GM18505 (cell line): ENCODE data around the gene LY6G5B.

Experiments used
- ATAC-seq: cut with Tn5 transposase; IDR thresholded peaks from one replicate; pipeline ENCODE4 v1.9.1; 2021; ENCODE audit not compliant: unreplicated experiment
- POLR2A ChIP-seq: IDR thresholded peaks from 4 replicates; pipeline ENCODE4 v1.6.1; 2011; ENCODE audit warnings: borderline replicate concordance; ENCODE audit not compliant: insufficient read depth, insufficient read length; ENCODE audit errors: extremely low read depth

LY6G5B gene

DNA sequence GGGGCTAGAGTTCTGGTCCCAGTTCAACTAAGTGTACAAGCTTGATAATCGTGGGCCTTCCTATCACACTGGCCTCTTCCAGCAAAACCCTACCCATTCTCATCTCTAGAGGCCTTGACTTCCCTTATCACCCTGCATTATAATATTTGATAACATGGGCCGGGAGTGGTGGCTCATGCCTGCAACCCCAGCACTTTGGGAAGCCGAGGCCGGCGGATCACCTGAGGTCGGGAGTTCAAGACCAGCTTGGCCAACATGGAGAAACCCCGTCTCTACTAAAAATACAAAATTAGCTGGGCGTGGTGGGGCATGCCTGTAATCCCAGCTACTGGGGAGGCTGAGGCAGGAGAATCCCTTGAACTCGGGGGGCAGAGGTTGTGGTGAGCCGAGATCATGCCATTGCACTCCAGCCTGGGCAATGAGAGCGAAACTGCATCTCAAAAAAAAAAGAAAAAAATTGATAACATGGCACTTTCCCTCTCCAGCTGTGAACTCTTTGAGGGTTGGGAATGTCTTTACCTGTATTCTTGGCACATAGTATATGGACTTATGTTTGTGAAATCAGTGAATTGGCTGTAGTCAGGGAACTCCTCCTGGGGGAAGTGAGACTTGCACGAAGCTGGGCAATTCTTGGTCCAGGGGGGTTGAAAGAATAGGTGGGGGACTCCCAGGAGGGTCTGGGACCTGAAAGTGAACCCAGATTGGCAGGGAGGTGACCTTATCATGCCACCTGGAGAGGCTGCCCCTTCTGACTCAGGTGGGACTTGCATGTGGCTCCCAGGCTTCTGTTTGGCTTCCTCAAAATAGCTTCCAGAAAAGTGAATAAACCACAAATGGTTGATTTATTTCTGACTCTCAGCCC, 8.3 kb upstream of the LY6G5B start:
- ATAC-seq, result no peak
- TF ChIP-seq POLR2A, result no peak

DNA sequence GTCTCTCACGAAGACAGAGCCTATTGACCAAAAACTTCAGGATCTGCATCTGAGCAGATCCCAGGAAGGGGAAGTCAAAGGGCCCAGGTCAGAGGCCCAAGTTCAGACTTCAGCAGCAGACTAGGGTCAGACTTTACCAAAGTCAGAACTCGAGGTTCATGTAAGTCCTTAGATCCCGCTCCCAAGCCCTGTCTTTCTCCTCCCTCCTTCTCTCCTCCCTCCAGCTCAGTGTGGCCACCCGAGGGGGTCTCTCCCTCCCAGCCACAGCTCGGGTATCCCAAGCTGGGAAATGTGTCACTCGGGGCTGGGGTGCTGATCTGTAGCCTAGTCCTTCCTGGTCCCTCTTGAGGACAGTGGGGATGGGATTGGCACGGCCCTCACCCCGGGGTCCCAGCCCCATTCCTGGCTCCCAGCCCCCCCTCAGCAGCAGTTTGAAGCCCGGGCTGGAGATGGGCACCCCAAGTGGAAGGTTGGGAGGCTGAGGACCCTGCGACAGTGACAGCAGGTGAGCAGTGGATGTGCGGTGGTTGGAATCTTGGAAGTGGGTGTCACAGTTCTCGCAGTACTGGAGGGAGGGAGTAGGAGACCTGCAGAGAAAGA, 7.6 kb upstream of the LY6G5B start:
- no peak for ATAC-seq
- no peak for TF ChIP-seq POLR2A

DNA sequence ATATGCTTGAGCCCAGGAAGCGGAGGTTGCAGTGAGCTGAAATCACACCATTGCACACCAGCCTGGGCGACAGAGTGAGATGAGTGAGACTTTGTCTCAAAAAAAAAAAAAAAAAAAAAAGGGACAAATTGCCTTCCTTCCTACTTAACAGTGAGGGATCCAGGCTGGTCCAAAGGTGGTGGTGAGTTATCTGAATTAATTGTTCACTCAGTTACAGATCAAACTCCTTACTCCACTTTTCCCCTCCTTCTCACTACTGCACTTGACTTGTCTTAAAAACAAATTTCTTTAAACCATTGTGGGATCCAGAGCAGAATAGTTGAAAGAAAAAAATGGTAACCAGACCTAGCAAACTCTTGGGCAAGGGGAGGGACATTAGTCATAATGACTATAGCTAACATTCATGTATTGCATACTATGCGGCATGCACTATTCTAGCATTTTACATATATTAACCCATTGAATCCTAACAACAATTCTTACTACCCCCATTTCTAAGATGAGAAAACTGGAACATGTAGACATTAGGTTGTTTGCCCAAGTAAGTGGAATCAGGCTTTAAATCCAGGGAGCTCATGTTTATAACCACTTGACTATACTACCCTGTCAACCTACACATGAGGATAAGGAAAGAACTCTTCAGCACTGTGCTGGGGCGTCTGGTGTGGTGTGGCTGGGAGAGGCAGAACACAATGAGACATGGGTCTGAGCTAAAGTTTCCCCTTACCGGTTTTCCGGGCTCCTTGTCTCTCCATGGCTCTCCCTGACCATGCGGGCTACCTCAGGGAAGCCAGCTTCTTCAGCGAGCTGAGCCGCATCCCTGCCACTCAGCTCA, 6.4 kb upstream of the LY6G5B start:
- no peak for ATAC-seq
- no peak for TF ChIP-seq POLR2A

DNA sequence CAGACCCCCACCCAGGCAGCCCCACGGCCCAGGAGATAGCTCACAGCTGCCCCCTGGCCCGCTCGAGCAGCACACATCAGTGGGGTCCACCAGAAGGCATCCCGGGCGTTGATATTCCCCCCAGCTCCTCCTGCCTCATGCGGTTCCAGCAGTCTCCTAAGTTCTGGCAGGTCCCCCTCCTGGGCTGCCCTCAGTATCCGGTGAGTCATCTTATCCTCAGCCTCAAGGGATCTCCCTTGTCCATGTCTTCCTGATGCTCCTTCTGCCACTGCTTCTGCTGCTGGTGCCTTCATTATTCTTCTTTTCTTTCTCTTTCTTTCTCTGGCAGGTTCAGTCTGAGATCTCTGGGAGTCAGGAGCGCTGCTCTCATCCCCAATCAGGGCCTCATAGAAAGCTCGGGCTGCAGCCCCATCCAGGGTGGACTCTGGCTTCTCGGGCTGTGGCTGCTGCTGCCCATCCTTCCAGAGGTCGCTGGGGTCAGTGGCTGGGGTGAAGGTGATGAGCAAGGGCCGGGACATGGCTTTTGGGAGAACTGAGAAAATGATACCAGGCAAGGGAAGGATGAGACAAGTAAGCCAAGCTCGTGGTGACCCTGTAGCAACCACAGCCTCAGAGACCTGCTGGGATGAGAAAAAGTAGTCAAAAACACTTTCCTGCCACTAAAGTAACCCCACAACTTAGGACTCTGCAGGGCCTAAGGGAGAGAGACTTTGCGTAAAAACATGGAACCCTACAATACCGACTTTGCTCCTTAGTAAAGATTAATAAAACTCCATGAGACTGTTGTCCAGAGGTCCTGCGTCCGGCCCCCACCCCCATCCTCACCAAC, 5.6 kb upstream of the LY6G5B start:
- no peak for TF ChIP-seq POLR2A
- no peak for ATAC-seq

DNA sequence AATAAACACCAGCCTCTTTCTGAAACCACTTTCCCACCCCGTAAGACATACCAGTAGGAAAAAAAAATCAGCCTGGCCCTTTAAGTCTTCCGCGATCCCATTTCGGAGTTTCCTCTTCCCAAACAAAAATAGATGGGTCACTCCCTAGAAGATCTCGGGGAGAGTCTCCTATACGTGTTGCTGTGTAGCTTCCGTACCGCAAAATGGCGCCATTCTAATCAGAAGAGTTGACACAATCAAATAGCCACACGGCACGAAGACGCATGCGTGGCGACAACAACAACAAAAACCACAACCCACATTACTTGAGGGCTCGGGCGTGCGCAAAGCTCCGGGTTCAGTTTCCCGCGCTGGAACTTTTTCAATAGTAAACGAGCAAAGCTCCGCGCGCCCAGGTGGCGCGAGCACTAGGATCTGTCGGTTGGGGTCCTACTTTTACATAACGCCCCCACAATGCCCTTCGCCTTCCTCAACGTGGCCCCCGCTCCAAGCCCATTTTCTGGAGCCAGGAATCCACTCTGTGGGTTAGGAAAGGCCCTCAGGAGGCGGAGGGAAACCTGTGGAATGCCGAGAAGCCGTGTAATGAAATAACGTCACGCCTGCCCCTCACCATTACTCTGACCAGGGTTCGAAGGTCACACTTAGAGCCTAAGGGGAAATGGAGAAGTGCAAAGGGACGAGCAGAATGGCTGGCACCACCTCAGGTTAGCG, 4.8 kb upstream of the LY6G5B start, which contains the start of gene GPANK1:
Gene GPANK1 (minus strand): TSS at position 208 of the 711 bp plus-strand sequence. CDS start 519 bp downstream, outside the sequence.
- ATAC-seq, result no peak

DNA sequence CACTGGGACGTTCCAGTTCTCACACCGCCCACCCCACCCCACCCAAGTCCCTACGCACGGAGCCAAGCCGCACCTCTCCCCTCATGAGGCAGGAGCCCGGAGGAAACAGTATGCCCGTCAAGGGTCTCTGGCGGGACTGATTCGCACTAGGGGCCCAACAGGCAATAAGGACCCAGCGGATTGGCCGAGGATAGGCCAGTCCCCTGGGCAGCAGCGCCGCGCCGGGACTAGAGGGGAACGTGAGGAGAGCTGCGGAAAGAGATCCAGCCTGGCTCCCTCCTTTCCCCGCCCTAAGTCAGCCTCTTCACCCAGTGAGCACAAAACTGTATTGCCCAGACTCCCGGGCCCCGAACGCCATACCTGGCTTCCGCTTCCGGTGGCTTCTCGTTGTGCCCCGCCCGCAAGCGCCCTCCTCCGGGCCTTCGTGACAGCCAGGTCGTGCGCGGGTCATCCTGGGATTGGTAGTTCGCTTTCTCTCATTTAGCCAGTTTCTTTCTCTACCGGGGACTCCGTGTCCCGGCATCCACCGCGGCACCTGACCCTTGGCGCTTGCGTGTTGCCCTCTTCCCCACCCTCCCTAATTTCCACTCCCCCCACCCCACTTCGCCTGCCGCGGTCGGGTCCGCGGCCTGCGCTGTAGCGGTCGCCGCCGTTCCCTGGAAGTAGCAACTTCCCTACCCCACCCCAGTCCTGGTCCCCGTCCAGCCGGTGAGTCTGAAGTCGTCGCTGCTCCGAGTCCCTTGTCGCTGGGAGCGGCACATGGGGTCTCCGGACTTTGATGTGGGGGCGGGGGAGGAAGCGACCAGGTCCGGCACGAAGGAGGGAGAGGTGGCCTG, 4.1 kb upstream of the LY6G5B start, which contains the start of gene CSNK2B:
Gene CSNK2B (plus strand): TSS at position 580 of the 836 bp plus-strand sequence. CDS start 752 bp downstream, outside the sequence.
- peak; percentile 90 for TF ChIP-seq POLR2A
- peak; percentile 70 for ATAC-seq

More for the DNA sequence above, 4.8 kb upstream of the LY6G5B start, which contains the start of gene GPANK1:
- no peak for TF ChIP-seq POLR2A

DNA sequence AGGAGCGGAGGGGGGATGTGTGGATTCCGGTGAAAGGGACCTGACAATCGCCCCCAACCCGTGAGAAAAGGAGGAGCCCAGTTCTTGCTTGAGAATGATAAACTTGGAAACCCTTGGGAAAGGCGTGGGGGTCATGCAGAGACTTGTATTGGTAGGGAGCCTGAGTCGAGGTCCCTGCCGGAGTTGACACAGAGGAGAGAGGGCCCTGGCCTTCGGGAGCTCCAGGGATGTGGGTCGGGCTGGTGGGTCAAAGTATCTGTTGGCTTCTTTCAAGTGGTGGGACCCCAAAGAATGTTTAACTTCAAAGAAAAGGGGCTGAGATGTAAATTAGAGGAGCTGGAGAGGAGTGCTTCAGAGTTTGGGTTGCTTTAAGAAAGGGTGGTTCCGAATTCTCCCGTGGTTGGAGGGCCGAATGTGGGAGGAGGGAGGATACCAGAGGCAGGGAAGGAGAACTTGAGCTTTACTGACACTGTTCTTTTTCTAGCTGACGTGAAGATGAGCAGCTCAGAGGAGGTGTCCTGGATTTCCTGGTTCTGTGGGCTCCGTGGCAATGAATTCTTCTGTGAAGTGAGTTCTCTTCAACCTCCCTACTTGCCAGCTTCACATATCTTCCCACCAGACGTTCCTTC, 3.3 kb upstream of the LY6G5B start:
- ATAC-seq, result no peak
- no peak for TF ChIP-seq POLR2A

DNA sequence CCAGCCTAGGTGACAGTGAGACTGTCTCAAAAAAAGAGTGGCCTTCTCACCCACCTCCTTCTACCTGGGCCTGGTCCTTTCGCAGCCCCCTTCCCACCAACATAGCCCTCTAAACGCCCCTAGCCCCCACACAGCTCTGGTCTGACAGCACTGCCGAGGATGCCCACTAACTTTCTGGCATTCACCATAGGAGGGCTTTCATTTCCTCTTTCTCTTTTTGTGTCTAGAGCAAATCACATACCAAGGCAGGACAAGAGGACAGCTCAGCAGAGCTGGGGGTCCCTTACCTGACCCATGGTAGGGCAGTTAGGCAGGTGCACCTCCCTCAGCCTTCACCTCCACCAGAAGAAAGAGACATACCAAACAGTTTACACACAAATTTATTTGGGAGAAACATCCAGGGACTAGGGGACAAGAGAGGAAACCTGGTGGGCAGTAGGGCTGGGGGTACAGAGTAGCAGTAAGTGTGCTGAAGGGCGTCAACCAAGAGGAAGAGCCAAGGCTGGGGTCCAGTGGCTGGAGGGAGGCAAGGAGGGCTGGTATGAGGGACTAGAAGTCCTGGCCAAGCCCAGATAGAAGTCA, 6.6 kb downstream of the LY6G5B start:
- TF ChIP-seq POLR2A, result no peak
- ATAC-seq, result no peak

DNA sequence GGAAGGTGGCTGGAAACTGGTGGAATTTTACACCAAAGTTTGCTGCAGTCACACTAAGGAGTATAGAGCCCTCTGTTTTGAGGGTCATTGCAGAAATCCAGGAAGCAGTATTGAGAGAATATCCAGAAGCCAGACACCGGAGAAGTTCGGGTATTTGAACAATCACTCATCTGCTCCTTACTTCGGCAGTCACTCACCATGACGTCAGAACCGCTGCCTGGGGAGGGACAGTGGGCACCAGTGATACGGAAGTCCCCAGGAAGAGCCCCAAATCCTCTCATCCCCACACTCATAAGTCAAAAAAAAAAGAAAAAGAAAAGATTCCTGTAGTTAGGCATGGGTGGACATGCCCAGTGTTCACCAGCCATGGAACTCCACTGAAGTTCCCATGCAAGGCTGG, 7.1 kb downstream of the LY6G5B start:
- ATAC-seq, result no peak
- no peak for TF ChIP-seq POLR2A

DNA sequence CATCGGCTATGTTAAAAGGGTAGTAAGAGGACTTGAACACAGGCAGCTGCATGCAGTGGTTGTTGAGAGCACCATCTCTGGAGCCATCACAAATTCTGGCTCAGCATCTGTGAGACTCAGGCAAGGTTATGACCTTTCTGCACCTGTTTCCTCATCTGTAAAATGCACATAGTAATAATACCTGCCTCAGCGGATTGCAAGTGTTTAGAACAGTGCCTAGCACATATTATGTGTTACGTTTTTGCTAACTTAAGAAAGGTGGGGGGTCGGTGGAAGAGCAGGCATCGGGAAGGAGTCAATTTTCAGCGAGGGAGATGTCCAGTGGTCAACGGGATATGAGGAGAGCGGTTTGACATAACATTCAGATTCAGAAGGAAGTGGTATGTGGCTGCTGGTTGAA, 8.2 kb downstream of the LY6G5B start:
- TF ChIP-seq POLR2A, result no peak
- no peak for ATAC-seq
